HT1080 (cell line): ENCODE results near the gene KSR1. TPM values are rescaled to one million over a fixed set of nuclear protein-coding genes. Genes with fewer than 3 reads are reported as not detected.

ENCODE experiments used
- DNase-seq: peaks from one replicate; pipeline ENCODE4 v3.0.0-alpha.2; 2015; ENCODE audit warnings: low read depth
- total RNA-seq: library from RNA; depleted of rRNA; stranded (reverse); fragments of >200 nt; shearing (Covaris generic); gene quantifications from 2 replicates; pipeline ENCODE4 v1.2.3, GENCODE V29; 2014

Gene KSR1
- total RNA-seq, 1 experiment from 2014 or later, result 3.4 TPM

GRCh38 chr17:27512511-27513346, 56.5 kb downstream of the KSR1 start:
- no peak for DNase-seq

DNA sequence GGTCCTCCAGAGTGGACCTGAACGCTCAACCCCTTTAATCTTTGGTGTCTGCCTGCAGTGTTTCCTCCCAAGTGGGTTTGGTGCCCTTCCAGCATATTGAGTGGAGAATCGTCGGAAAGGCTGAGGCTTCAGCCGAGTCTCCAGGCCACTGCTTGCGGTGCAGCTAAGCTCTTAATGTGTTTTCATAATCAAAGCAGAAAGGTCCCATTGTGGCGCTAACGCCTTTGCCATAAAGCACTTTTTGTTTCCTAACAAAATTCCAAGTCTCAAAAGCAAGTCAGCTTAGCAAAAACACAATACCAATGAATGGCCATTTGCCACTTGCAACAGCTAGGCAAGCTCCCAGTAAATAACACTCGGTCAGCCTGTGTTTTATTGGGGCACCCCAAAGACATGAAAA, 57.6 kb downstream of the KSR1 start:
- no peak for DNase-seq

- DNase-seq, result no peak
These were observed 58.6 kb downstream of the KSR1 start for GRCh38 chr17:27514595-27515413.

DNA sequence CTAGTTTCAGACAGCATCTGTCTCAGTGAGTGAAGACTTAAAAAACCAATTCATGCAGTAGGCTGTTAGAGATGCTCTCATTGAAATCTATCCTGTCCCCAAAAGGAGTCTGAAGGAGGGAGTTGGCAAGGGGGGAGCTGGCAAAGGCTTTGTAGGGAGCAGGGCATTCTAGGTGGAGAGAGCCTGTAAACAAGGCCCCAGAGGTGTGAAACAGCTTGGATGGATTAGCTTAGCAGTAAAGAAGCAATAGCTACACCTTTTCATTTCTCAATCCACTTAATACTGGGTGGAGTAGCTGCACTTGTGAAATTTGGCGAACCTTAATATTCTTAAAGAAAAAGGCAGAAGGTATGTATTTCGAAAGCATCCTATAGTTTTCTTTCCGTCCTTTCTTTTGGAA, 61.8 kb downstream of the KSR1 start:
- no peak for DNase-seq

DNA sequence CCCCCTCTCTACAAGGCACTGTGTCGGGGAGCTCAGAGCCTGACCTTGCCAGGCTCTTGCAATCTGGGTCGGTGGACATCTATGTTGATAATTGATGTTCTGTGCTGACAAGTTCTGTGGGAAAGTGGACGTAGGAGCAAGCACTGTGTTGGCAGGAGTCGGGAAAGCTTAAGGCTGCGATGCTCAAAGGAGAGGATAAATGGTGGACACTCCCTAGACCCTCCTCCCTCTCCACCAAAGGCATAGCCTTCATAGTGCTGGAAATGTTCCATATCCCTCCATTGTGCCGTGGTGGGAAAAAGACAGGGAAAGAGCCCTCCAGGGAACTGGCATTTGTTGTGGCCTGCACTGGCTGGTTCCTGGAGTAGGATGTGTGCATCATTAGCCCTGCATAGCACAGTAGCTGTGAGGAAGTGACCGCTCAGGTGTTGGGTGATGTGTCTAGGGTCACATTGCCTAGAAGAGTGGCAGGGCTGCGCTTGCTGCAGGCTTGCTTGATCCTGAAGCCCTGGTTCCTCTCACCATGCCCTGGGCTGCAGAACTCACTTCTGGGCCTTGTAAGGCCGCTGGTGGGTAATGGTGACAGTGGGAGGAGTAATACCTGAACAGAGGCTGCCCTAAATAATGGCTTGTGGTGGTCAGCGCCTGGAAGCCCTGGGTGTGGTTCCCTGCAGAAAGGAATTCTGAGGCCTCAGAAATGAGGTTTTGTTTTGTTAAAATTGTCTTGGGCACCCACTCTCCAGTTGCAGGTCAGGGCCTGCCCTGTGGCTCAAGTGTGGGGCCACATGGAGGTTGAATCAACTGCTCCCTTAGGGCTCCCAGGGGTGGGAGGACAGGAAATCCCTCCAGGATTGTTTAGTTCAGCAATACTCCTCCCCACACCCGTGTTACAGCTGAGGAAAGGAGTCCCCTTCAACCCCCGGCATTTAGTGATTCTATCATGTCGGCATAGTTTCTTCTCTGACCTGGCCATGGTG, 62.6 kb downstream of the KSR1 start:
- no peak for DNase-seq

GRCh38 chr17:27519550-27519949, 63.3 kb downstream of the KSR1 start:
- DNase-seq, result no peak

DNA sequence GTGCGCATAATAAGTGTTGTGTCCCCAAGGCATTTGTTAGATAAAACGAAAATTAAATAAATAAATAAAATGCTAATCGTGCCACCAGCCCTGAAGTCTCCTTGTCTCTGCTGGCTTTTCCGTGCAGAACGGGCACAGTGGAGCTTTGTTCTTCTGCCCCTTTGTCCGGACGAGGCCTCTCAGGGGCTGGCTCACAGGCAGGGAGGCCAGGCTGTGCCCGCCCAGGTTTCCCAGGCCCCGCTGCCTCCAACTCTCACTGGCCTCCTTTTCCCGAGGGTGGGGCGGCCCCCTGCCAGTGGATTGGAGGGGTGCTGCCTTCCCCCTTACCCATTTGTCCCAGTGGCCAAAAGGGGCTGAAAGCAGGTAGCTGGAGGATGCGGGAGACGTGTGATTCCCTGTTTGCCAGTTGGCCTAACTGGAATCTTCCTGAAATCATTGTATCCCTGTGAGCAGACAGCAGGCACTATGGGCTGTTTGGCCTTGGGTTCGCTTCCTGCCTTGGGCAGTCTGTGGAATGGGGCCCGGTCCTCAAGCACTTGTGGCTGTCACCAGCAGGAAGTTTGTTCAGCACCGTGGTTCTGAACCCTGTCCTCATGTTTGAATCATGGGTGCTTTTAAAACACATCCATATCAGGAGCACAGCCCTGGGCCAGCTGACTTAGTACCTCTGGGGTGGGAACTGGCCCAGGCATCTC, 64.4 kb downstream of the KSR1 start:
- DNase-seq, result no peak

GRCh38 chr17:27521281-27522027, 65.2 kb downstream of the KSR1 start:
- no peak for DNase-seq

DNA sequence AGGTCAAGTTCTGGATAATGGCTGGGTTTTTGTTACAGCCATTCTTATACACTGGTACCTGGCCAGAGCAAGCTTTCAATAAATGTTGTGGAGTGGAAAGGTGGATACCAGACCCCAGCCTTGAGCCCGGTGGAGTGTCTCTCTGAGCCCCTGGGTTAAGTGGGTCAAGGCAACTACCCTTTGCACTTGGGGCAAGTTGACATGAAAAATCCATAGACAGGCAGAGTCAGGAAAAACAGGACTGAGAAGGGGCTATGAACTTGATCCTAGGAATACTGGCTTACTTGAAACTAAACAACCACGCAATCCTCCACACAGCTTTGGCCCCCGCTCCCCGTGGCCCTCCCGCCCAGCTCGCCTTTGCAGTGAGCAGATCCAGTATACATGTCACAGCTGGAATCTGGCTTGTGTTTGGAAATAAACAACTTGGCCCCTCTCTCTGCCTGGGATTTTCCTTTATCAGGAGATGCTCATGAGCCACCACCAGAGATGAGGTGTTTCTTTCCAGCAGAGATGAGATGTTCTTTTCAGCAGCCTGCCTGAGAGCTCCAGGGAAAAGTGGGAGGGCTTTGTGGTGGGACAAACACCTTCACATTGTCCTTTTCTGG, 65.9 kb downstream of the KSR1 start:
- no peak for DNase-seq

DNA sequence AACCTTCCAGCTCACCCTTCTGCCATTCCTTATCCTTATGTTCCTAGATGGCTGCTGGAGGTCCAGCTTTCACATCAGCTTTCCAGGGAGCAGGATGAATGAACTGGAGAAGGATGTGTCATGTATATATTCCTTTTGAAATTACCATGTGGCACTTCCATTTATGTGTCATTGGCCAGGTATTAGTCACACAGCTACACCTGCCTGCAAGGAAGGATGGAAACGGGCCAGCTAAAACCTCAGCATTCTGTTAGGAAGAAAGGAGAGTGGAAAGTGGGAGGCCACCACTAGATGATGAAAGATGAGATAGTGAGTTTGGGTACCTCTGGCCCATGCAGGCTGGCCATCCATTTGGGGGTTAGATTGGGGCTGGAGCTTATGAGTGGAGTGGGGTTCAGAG, 67.5 kb downstream of the KSR1 start:
- no peak for DNase-seq

- no peak for DNase-seq
These were observed 68.3 kb downstream of the KSR1 start for GRCh38 chr17:27524594-27524993.

- no peak for DNase-seq
These were observed 69.1 kb downstream of the KSR1 start for GRCh38 chr17:27525316-27525715.

- DNase-seq, result no peak
These were observed 69.8 kb downstream of the KSR1 start for GRCh38 chr17:27525836-27526603.

DNA sequence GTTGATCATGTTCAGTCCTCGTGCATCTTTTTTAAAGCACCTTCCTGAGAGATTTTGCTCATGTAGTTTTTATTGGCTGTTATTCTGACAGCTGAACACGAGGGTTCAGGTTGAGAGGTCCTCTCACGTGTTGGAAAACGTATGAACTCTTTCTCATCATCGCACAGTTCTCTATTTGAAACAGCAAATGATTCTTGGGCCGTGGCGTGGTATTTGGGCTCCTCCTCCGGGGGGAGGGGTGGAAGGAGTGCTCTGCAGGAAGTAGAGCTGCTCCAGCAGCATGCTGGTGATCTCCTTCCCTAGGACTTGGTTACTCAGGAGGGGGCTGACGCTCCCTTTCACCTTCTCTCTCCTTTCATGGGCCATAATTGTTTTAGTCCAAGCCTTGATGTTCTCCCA, 70.4 kb downstream of the KSR1 start:
- DNase-seq, result no peak

GRCh38 chr17:27529230-27529796, 73.1 kb downstream of the KSR1 start:
- DNase-seq, result no peak

DNA sequence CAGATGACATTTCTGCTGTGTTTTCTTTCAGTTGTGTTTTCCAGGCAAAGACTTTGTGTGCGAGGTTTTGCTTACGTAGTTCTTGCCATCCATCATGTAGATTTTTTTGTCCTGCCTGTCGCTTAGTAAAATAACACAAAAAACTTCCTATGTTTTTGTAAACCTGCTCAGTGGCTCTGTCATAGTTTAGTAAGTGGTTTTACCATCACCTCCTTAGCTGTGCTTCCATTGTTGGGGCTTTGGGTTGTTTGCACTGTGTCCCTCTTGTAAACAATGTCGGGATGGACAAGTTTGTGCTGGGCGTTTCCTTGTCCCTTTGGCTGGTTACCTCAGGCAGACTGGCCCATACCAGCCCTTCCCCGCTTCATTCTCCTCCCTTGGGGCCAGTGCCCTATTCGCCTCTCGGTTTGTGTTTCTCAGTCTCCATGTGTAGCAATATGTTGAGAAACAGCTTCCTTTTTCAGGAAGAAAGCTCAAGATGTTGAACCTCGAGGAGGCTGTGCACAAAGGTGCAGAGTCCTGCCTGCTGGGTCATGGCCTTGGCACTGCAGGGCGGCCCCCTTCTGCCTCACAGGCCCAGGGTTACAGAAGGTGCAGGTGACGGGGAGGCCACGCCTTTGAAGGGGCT, 74.6 kb downstream of the KSR1 start:
- no peak for DNase-seq

- DNase-seq, result no peak
These were observed 75.3 kb downstream of the KSR1 start for GRCh38 chr17:27531469-27531961.
